NT2/D1 (cell line): ENCODE data around the gene KNL1.

ENCODE experiments used
- DNase-seq: peaks from one replicate; pipeline ENCODE4 v3.0.0-alpha.2; 2011; ENCODE audit warnings: low read depth, low spot score
- H3K27me3 ChIP-seq: 2 replicates; pipeline ENCODE4 v1.6.0; 2011; ENCODE audit warnings: mild to moderate bottlenecking; ENCODE audit not compliant: insufficient read length, insufficient read depth
- H3K36me3 ChIP-seq: 2 replicates; pipeline ENCODE4 v1.6.1; 2011; ENCODE audit warnings: mild to moderate bottlenecking, low read length, mixed read lengths; ENCODE audit not compliant: insufficient read depth, insufficient read length
- H3K4me1 ChIP-seq: 2 replicates; pipeline ENCODE4 v1.5.1; 2011; ENCODE audit not compliant: insufficient read depth, insufficient read length
- H3K4me3 ChIP-seq: 2 replicates; pipeline ENCODE4 v1.5.1; 2011; ENCODE audit warnings: low read depth; ENCODE audit not compliant: insufficient read length
- H3K9ac ChIP-seq: 2 replicates; pipeline ENCODE4 v1.6.0; 2011; ENCODE audit warnings: low read depth; ENCODE audit not compliant: insufficient read length
- H3K9me3 ChIP-seq: 2 replicates; pipeline ENCODE4 v1.5.1; 2011; ENCODE audit warnings: mild to moderate bottlenecking, low read length; ENCODE audit not compliant: insufficient read depth
- SUZ12 ChIP-seq: IDR thresholded peaks from 2 replicates; pipeline ENCODE4 v1.6.1; 2011; ENCODE audit not compliant: insufficient read length, insufficient read depth; ENCODE audit errors: extremely low read depth
- YY1 ChIP-seq: IDR thresholded peaks from 2 replicates; pipeline ENCODE4 v1.6.1; 2011; ENCODE audit not compliant: insufficient read length, insufficient read depth
- ZNF274 ChIP-seq: IDR thresholded peaks from 2 replicates; pipeline ENCODE4 v1.6.1; 2011; ENCODE audit warnings: mild to moderate bottlenecking, low read depth, low read length

Gene KNL1

DNA sequence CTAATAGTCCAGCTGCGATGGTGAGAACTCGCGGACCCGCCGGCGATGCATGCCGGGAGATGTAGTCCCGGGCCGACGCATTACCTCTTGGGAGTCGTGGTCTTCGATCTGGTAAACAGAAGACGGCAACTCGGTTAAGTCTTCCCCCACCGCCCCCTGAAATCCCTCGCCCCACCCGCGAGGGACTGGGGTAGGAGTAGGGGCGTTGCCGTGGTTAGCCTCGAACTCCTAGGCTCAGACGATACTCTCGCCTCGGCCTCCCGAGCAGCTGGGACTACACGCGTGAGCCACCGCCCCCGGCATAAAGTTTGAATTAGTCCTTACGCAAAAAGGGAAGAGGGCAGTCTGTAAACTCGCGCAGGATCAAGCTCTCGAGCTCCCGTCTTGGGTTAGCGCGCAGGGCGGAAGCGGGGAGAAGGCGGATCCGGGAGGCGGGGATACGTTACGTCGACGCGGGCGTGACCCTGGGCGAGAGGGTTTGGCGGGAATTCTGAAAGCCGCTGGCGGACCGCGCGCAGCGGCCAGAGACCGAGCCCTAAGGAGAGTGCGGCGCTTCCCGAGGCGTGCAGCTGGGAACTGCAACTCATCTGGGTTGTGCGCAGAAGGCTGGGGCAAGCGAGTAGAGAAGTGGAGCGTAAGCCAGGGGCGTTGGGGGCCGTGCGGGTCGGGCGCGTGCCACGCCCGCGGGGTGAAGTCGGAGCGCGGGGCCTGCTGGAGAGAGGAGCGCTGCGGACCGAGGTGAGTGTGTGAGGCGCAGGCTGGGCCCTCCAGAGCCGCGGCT lies 100.8 kb downstream of the KNL1 start, which contains the start of gene RAD51:
Gene RAD51, plus strand, starts transcription at position 487 of the 781 bp plus-strand sequence. CDS start 3,585 bp downstream, outside the sequence.
- Histone ChIP-seq H3K27me3 (no peaks in the 10 kb centered on the region), H3K9ac (peak within 1 kb of the TSS; percentile 94), H3K4me3 (peak within 1 kb of the TSS; percentile 92), H3K36me3 (peaks cover 26% of the 10 kb centered on the region), H3K4me1 (no peaks in the 10 kb centered on the region), H3K9me3 (no peaks in the 10 kb centered on the region)
- TF ChIP-seq ZNF274 (no peak), SUZ12 (no peak), YY1 (no peak)
- peak; percentile 80 for DNase-seq

DNA sequence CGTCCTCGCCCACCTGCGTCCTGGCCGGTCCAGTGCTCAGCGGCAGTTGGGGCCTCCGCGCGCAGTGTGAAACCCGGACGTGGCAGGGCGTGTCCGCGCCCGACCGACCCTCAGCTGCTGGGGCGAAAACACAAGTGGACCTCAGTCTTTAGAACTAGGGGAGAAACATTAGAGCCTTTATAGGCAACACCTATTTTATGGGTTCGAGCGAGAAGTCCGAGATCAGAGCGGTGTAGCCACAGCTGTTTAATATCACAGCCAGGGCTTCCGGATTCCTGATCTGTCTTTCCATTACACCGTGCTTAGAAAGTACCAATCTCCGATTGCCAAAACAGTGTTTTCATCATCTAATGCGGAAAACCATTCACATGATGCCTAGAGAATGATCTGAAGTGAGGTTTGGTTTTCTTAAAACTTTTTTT lies 101.4 kb downstream of the KNL1 start:
- Histone ChIP-seq H3K27me3 (no peaks in the 10 kb centered on the region), H3K4me3 (peak overlapping the region; percentile 92), H3K9ac (peak overlapping the region; percentile 94), H3K9me3 (no peaks in the 10 kb centered on the region), H3K4me1 (no peaks in the 10 kb centered on the region), H3K36me3 (peaks cover 32% of the 10 kb centered on the region)
- no peak for DNase-seq
- TF ChIP-seq SUZ12, result no peak
- TF ChIP-seq ZNF274, result no peak
- no peak for TF ChIP-seq YY1

DNA sequence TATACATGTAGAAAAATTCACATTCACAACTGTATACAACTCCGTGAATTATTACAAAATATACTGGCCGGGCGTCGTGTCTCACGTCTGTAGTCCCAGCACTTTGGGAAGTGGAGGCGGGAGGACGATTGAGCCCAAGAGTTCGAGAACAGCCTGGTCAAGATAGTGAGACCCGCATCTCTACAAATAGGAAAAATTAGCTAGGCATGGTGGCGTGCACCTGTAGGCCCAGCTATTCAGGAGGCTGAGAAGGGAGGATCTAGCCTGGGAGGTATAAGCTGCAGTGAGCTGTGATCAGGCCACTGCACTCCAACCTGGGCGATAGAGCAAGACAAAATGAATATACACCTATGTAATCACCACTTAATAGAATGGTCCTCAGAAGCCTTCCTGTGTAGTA lies 102.2 kb downstream of the KNL1 start:
- Histone ChIP-seq H3K36me3 (peaks cover 38% of the 10 kb centered on the region), H3K9me3 (no peaks in the 10 kb centered on the region), H3K27me3 (no peaks in the 10 kb centered on the region), H3K4me3 (peak overlapping the region; percentile 92), H3K9ac (peak overlapping the region; percentile 94), H3K4me1 (no peaks in the 10 kb centered on the region)
- DNase-seq, result no peak
- TF ChIP-seq SUZ12 (no peak), ZNF274 (no peak), YY1 (no peak)

DNA sequence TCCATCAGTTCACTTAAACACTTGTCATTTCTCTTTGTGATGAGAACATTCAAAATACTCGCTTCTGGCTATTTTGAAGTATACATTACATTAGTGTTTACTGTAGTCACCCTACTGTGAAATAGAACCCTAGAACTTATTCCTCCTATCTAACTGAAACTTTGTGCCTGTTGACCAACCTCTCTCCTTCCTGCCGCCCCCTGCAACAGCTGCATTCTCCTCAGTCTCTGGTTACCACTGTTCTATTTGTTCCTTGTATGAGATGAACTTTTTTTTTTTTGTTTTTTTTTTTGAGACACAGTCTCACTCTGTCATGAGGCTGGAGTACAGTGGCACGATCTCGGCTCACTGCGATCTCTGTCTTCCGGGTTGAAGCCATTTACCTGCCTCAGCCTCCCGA lies 103.9 kb downstream of the KNL1 start:
- no peak overlapping the region for H3K4me3 ChIP-seq
- no peaks in the 10 kb centered on the region for H3K9me3 ChIP-seq
- TF ChIP-seq ZNF274, result no peak
- no peak for TF ChIP-seq YY1
- TF ChIP-seq SUZ12, result no peak
- peaks cover 41% of the 10 kb centered on the region for H3K36me3 ChIP-seq
- H3K4me1 ChIP-seq, result no peaks in the 10 kb centered on the region
- H3K27me3 ChIP-seq, result no peaks in the 10 kb centered on the region
- H3K9ac ChIP-seq, result no peak overlapping the region
- no peak for DNase-seq

DNA sequence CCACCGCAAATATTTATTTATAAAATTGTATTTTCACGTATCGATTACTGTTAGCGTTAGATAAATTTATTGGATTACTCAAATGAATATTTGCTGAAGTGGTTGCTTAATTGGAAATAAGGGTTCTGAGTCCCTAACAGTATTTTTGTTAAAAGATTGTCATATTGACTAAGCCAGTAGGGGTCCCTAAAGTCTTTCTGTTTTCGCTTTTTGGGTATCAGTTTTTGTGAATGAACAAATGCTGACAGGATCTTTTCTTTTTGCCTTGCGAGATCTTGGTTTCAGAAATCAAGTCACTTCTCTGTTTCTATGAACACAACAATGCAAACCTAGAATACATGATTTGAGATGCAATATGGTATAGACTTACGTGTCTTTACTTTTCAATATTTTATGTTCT lies 108.0 kb downstream of the KNL1 start:
- no peak overlapping the region for H3K9ac ChIP-seq
- TF ChIP-seq ZNF274, result no peak
- TF ChIP-seq YY1, result no peak
- no peak for TF ChIP-seq SUZ12
- DNase-seq, result no peak
- H3K36me3 ChIP-seq, result peaks cover 60% of the 10 kb centered on the region
- H3K4me1 ChIP-seq, result no peaks in the 10 kb centered on the region
- no peak overlapping the region for H3K4me3 ChIP-seq
- no peaks in the 10 kb centered on the region for H3K9me3 ChIP-seq
- H3K27me3 ChIP-seq, result no peaks in the 10 kb centered on the region

DNA sequence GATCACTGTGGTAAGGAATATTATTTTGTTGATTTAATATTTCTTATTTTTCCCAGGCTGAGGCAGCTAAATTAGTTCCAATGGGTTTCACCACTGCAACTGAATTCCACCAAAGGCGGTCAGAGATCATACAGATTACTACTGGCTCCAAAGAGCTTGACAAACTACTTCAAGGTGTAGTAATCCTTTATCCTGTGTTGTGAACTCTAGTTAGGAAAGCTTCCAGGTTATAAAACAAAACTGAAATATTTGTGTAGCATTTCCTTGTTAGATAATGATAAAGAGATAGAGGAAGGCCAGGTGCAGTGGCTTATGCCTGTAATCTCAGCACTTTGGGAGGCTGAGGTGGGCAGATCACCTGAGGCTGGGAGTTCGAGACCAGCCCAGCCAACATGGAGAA lies 112.1 kb downstream of the KNL1 start:
- Histone ChIP-seq H3K4me1 (no peaks in the 10 kb centered on the region), H3K4me3 (no peak overlapping the region), H3K9me3 (no peaks in the 10 kb centered on the region), H3K36me3 (peaks cover 48% of the 10 kb centered on the region), H3K9ac (no peak overlapping the region), H3K27me3 (no peaks in the 10 kb centered on the region)
- TF ChIP-seq YY1 (no peak), SUZ12 (no peak), ZNF274 (no peak)
- no peak for DNase-seq
